MG63 (cell line): ENCODE data around the gene SLC26A4. TPM values are rescaled to one million over a fixed set of nuclear protein-coding genes. Genes with fewer than 3 reads are reported as not detected.
"Not testable (repeated sequence)": the region's sequence is repeated elsewhere in the genome, so short reads cannot be mapped to it uniquely, and the experiment has no call there.

Experiments used
- DNase-seq: peaks from one replicate; pipeline ENCODE4 v3.0.0-alpha.2; 2020
- H3K27me3 ChIP-seq: fragments of 250-450 bp; sonication (Bioruptor Pico); 2 replicates; pipeline ENCODE4 v1.5.1; 2020; ENCODE audit warnings: mild to moderate bottlenecking, moderate library complexity
- H3K36me3 ChIP-seq: fragments of 250-450 bp; sonication (Bioruptor Pico); 2 replicates; pipeline ENCODE4 v1.5.1; 2020; ENCODE audit warnings: mild to moderate bottlenecking, moderate library complexity
- H3K4me3 ChIP-seq: fragments of 250-450 bp; sonication (Bioruptor Pico); 2 replicates; pipeline ENCODE4 v1.5.1; 2020; ENCODE audit warnings: mild to moderate bottlenecking, moderate library complexity
- H3K9me3 ChIP-seq: fragments of 250-450 bp; sonication (Bioruptor Pico); 2 replicates; pipeline ENCODE4 v1.5.1; 2020; ENCODE audit warnings: mild to moderate bottlenecking, moderate library complexity
- total RNA-seq: library from RNA; depleted of rRNA; stranded (reverse); fragments of >200 nt; shearing (Covaris generic); gene quantifications from 2 replicates; pipeline ENCODE4 v1.2.3, GENCODE V29; 2014; ENCODE audit warnings: low replicate concordance; rRNA removed

SLC26A4 gene
- total RNA-seq: 0.47 and 0.49 TPM in 2 replicates

- DNase-seq: no peak
- no peaks in the 10 kb centered on the region for H3K9me3 ChIP-seq
- no peaks in the 10 kb centered on the region for H3K36me3 ChIP-seq
- peaks cover 4% of the 10 kb centered on the region; the same call in 1 of the 2 replicates for H3K27me3 ChIP-seq
- peak within 1 kb of the TSS; percentile 36 for H3K4me3 ChIP-seq
Measured at GRCh38 chr7:107660381-107661080, at the start of gene SLC26A4. Gene SLC26A4, plus strand, starts transcription at chr7:107660828. Its CDS starts 814 bp downstream, at chr7:107661642.

DNA sequence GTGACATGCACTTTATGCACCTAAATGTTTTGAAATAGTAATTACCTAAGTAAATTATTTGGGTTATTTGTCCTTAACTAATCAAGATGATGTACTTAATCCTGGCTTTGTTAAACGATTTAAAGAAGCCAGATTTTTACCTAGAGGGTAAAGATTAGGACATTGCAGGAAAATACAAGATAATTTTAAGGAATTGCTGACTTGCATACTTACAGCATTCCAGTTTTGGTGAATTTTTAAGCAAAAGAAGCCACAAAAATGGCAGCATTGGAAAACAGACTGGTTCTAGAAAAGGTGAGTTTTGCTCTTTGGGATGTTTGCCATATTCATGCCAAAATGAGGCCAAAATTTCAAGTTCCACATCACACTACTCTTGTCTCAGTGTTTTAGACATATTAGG, 47.2 kb upstream of the SLC26A4 start:
- Histone ChIP-seq H3K27me3 (no peaks in the 10 kb centered on the region), H3K36me3 (no peaks in the 10 kb centered on the region; the same call in 1 of the 2 replicates), H3K9me3 (no peaks in the 10 kb centered on the region), H3K4me3 (no peak overlapping the region)
- DNase-seq: no peak

DNA sequence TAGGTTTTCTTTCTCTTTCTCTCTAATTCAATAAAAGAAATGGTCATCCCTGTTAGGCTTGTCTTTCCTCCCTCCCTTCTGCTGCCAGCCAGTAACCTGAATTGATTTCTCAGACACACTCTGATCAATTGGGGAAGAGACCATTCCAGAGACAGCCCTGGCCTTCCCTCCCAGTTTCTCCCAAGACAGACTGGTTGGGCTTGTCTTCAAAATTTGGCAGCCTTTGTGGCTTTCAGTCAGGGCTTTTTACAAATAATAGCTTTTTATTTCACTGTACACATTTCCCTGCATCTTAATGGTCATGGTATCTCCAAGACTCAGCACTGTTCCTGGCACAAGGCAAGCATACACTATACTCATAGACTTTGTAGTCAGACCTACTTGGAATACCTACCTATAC, 46.7 kb upstream of the SLC26A4 start:
- Histone ChIP-seq H3K27me3 (no peaks in the 10 kb centered on the region), H3K36me3 (no peaks in the 10 kb centered on the region; the same call in 1 of the 2 replicates), H3K4me3 (no peak overlapping the region), H3K9me3 (no peaks in the 10 kb centered on the region)
- no peak for DNase-seq

- no peaks in the 10 kb centered on the region for H3K9me3 ChIP-seq
- H3K4me3 ChIP-seq: no peak overlapping the region
- DNase-seq: no peak
- H3K36me3 ChIP-seq: no peaks in the 10 kb centered on the region; the same call in 1 of the 2 replicates
- no peaks in the 10 kb centered on the region for H3K27me3 ChIP-seq
Measured at GRCh38 chr7:107614425-107614824, 46.2 kb upstream of the SLC26A4 start.

GRCh38 chr7:107615910-107616680, 44.5 kb upstream of the SLC26A4 start:
- Histone ChIP-seq H3K4me3 (no peak overlapping the region), H3K9me3 (no peaks in the 10 kb centered on the region), H3K27me3 (no peaks in the 10 kb centered on the region), H3K36me3 (no peaks in the 10 kb centered on the region; the same call in 1 of the 2 replicates)
- no peak for DNase-seq

GRCh38 chr7:107622429-107622828, 38.2 kb upstream of the SLC26A4 start:
- no peak overlapping the region for H3K4me3 ChIP-seq
- no peak for DNase-seq

GRCh38 chr7:107622894-107623293, 37.7 kb upstream of the SLC26A4 start:
- H3K27me3 ChIP-seq: no peaks in the 10 kb centered on the region
- DNase-seq: no peak
- H3K36me3 ChIP-seq: no peaks in the 10 kb centered on the region
- H3K9me3 ChIP-seq: no peaks in the 10 kb centered on the region
- H3K4me3 ChIP-seq: no peak overlapping the region

More at GRCh38 chr7:107622429-107622828, 38.2 kb upstream of the SLC26A4 start:
- no peaks in the 10 kb centered on the region for H3K9me3 ChIP-seq
- H3K27me3 ChIP-seq: no peaks in the 10 kb centered on the region
- no peaks in the 10 kb centered on the region for H3K36me3 ChIP-seq

DNA sequence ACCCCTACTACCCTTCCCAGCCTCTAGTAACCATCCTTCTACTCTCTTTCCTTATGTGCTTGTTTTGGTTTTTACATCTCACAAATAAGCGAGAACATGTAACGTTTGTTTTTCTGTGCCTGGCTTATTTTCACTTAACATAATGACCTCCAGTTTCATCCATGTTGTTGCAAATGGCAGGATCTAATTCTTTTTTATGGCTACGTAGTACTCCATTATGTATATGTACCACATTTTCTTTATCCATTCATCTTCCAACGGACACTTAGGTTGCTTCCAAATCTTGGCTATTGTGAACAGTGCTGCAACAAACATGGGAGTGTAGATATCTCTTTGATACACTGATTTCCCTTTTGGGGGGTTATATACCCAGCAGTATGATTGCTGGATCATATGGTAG, 33.6 kb upstream of the SLC26A4 start:
- Histone ChIP-seq H3K9me3 (no peaks in the 10 kb centered on the region), H3K36me3 (no peaks in the 10 kb centered on the region), H3K27me3 (no peaks in the 10 kb centered on the region), H3K4me3 (no peak overlapping the region)
- DNase-seq: no peak

- no peaks in the 10 kb centered on the region for H3K27me3 ChIP-seq
- H3K36me3 ChIP-seq: no peaks in the 10 kb centered on the region
- H3K4me3 ChIP-seq: no peak overlapping the region
- H3K9me3 ChIP-seq: no peaks in the 10 kb centered on the region
- no peak for DNase-seq
Measured at GRCh38 chr7:107628461-107629064, 32.1 kb upstream of the SLC26A4 start.

GRCh38 chr7:107630342-107630741, 30.3 kb upstream of the SLC26A4 start:
- Histone ChIP-seq H3K36me3 (no peaks in the 10 kb centered on the region), H3K9me3 (no peaks in the 10 kb centered on the region), H3K27me3 (no peaks in the 10 kb centered on the region), H3K4me3 (no peak overlapping the region)
- DNase-seq: no peak

DNA sequence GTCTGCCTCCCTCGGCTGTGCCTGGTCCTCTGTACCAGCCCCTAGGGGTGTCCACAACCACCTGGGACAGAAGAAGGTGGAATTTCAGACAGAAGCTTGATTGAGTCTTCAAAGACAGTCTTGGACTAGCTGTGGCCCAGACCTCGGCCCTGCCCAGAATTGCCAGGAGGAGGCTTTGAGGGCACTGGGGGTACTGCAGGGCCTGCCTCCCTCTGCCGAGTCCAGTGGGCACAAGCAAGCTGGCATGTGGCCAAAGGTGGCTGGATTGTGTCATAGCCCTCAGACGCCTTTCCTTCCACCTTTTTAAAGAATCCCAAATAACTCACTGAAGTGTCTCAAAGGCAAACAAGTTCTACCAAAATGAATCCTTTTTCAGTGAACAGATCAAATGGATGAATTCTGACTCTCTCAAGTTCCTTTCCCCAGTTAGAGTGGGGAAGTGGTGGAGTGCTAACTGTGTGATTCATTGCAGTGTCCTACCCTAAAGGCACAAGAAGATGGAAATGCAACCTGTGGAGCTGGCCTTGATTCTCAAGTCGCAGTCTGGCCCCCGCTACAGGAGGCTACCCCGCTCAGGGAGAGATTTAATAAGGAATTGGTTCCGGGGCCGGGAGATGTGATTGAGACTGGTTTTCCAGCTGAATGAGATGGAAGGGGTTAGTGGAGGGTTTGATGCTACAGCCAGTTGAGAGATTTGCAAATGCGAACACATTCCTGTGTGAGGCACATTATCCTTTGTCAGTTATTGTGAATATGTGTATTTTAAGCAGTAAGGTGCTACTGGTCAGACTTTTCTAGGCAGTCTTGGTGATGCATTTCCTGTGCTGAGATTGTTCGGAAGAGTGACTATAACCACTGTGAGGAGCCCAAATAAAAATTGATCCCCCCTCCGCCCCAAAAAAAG, 28.8 kb upstream of the SLC26A4 start:
- Histone ChIP-seq H3K4me3 (no peak overlapping the region), H3K27me3 (no peaks in the 10 kb centered on the region), H3K36me3 (no peaks in the 10 kb centered on the region), H3K9me3 (no peaks in the 10 kb centered on the region)
- DNase-seq: no peak

GRCh38 chr7:107632492-107632865, 28.1 kb upstream of the SLC26A4 start:
- no peaks in the 10 kb centered on the region for H3K27me3 ChIP-seq
- no peaks in the 10 kb centered on the region for H3K36me3 ChIP-seq
- no peak overlapping the region for H3K4me3 ChIP-seq
- no peak for DNase-seq
- H3K9me3 ChIP-seq: no peaks in the 10 kb centered on the region

DNA sequence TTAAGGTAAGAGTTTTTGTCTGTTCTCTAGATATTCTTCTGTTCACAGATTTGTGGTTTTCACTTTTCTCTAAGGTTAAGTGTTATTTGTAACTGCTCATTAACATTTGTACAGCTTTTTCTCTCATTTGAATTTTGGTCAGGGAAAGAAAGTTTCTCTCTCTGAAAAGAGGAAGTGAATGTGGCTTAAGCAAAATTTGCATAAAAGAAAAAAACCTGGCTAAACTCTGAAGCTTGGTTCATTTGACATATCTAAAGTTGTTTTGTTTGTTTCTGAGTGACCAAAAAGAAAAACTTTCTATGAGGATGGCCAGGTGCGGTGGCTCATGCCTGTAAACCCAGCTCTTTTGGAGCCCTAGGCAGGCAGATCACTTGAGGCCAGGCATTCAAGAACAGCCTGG, 22.0 kb upstream of the SLC26A4 start:
- no peak for DNase-seq
- Histone ChIP-seq H3K36me3 (no peaks in the 10 kb centered on the region), H3K27me3 (no peaks in the 10 kb centered on the region), H3K9me3 (no peaks in the 10 kb centered on the region), H3K4me3 (no peak overlapping the region)

DNA sequence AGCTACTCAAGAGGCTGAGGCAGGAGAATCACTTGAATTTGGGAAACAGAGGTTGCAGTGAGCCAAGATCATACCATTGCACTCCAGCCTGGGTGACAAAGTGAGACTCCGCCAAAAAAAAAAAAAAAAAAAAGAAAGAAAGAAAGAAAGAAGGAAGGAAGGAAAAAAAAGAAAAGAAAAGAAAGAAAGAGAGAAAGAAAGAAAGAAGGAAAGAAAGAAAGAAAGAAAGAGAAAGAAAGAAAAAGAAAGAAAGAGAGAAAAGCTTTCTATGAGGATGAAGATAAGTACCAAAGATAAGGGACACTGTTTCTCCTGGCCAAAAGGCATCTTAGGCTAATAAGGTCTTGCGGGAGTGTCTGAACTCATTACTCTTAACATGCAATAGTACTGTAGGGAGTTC, 21.6 kb upstream of the SLC26A4 start:
- H3K9me3 ChIP-seq, H3K4me3 ChIP-seq, H3K36me3 ChIP-seq: not testable (repeated sequence)

DNA sequence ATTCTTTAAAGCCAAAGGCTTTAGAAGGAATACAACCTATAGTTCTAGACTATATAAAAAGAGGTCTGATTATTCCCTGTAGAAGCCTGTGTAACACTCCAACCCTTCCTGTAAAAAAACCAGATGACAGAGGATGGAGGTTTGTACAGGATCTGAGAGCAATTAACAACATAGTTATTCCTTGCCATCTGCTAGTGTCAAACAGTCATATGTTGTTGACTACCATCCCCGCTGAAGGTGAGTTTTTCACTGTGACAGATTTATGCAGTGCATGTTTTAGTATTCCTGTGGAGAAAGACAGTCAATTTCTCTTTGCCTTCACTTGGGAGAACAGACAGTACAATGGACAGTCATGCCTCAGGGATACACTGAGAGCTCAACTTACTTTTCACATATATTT, 19.0 kb upstream of the SLC26A4 start:
- no peak for DNase-seq
- H3K36me3 ChIP-seq: no peaks in the 10 kb centered on the region
- no peaks in the 10 kb centered on the region for H3K9me3 ChIP-seq
- H3K27me3 ChIP-seq: no peaks in the 10 kb centered on the region
- no peak overlapping the region for H3K4me3 ChIP-seq

More for the DNA sequence above, 21.6 kb upstream of the SLC26A4 start:
- not testable (repeated sequence) for DNase-seq, H3K27me3 ChIP-seq

- no peaks in the 10 kb centered on the region for H3K36me3 ChIP-seq
- H3K4me3 ChIP-seq: no peak overlapping the region
- H3K27me3 ChIP-seq: no peaks in the 10 kb centered on the region
- no peak for DNase-seq
- no peaks in the 10 kb centered on the region for H3K9me3 ChIP-seq
Measured at GRCh38 chr7:107642501-107642900, 18.1 kb upstream of the SLC26A4 start.
